Endothelial cell of hepatic sinusoid (primary cell): Measurements from ENCODE around the gene UBC.
"Not testable (repeated sequence)": the region's sequence is repeated elsewhere in the genome, so short reads cannot be mapped to it uniquely, and the experiment has no call there.

Experiments used
- in situ Hi-C: cut with HindIII; loops from 2 replicates; pipeline ENCODE4 v1.10.0; 2017; ENCODE audit warnings: low sequenced_read_pairs

The UBC gene

DNA sequence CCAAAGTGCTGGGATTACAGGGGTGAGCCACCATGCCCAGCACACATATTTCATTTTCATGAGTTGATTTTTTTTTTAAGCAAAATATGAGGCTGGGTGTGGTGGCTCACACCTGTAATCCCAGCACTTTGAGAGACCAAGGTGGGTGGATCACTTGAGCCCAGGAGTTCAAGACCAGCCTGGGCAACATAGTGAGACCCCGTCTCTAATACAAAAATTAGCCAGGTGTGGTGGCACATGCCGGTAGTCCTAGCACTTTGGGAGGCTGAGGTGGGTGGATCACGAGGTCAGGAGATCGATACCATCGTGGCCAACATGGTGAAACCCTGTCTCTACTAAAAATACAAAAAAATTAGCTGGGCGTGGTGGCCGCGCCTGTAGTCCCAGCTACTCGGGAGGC is 17.1 kb upstream of the UBC start:
- in situ Hi-C loops = not testable (repeated sequence)

DNA sequence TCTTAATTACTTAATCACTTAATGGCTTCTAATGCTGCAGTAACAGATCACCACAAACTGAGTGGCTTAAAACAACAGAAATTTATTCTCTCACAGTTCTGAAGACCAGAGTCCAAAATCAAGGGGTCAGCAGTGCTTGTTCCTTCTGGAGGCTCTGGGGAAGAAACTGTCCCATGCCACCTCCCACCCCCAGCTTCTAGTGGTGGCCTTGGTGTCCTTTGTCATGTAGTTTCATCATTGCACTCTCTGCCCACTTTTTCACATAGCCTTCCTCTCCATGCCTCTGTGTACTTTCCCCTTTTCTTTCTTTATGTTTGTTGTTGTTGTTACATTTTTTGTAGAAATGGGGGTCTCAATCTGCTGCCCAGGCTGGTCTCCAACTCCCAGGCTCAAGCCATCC is 16.1 kb upstream of the UBC start:
- in situ Hi-C loops = no loop called here

DNA sequence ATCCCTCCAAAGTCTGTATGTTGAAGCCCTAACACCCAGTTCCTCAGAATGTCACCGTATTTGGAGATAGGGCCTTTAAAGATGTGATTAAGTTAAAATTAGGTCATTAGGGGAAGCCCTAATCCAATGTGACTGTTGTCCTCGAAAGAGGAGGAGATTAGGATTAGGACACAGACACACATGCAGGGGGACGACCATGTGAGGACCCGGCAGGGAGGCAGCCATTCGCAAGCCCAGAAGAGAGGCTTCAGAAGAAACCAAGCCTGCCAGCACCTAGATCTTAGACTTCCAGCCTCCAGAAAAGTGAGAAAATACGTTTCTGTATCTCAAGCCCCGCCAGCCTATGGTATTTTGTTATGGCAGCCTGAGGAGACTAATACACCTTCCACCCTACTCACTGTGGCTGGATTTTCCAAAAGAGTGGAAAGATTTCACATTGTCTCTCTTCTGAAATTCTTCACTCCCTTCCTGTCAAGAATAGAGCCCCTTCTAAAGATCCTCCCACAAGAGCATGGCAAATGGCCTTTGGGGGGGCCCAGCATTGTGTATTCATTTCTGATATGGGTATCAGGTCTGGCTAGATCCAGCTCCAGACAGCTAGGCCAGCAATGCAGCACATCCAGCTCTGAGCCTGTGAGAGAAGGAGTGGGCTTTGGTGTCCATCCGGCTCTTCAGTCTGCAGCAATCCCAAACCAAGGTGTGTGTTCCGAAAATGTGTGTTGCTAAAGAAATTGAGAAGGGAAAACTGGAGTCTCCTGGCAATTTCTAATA is 15.4 kb upstream of the UBC start:
- in situ Hi-C loops = no loop called here

DNA sequence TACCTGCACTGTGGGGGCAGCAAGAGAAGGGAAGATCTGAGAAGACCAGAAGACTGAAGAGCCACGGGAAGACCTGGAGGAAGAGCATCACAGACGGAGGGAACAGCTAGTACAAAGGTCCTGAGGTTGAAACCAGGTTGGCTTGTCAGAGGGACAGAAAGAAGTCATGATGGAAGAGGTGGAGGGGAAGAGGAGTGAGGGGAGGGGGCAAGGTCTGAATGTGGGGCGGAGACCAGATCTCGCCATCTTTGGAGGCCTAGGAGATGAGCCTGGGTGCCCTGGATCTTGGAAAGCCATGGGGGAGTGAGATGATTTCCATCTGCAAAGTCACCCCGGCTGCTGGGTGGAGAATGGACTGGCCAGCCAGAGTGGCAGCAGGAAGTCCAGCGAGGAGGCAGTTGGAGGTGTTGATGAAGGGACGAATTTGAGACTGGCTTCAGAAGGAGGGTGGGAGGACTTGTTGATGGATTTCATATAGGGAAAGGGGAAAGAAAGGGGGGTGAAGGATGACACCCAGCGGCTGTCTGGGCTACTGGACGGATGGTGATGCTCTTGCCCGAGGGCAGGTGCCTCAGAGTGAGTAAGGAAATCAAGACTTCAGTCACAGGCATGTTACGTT is 14.6 kb upstream of the UBC start:
- in situ Hi-C loops = no loop called here

DNA sequence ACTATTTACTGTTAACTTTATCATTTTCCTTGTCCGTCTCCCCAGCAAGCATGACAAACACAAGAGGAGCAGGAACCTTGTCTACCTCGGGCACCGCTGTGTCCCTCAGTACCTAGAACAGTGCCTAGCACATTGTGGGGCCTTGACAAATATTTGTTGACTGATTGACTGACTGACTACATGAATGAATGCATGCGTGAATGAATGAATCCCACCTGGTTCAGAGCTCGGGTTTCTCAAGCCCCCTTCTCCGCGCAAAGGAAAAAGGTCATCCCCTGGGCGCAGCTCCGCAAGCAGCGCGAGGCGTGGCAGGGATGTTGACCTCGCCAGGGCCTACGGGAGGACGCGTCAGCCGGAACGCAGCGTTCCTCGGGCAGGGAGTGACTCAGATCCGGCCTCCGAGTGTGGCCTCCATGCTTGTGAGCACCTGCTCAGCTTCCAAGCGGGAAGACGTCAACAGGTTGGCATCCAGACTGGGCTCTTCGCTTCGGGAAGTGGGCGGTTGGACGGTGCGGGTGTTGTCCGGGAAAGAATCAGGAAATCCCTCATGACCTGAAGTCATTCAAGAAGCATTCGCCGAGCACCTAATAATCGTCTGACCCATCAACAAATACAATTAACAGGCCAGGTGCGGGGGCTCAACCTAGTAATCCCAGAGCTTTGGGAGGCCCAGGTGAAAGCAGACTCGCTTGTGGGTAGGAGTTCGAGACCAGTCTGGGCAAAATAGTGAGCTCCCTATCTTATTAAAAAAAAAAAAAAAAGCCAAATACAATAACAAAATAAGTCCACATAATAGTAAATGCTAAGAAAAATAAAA is 13.9 kb upstream of the UBC start:
- in situ Hi-C loops = no loop called here

DNA sequence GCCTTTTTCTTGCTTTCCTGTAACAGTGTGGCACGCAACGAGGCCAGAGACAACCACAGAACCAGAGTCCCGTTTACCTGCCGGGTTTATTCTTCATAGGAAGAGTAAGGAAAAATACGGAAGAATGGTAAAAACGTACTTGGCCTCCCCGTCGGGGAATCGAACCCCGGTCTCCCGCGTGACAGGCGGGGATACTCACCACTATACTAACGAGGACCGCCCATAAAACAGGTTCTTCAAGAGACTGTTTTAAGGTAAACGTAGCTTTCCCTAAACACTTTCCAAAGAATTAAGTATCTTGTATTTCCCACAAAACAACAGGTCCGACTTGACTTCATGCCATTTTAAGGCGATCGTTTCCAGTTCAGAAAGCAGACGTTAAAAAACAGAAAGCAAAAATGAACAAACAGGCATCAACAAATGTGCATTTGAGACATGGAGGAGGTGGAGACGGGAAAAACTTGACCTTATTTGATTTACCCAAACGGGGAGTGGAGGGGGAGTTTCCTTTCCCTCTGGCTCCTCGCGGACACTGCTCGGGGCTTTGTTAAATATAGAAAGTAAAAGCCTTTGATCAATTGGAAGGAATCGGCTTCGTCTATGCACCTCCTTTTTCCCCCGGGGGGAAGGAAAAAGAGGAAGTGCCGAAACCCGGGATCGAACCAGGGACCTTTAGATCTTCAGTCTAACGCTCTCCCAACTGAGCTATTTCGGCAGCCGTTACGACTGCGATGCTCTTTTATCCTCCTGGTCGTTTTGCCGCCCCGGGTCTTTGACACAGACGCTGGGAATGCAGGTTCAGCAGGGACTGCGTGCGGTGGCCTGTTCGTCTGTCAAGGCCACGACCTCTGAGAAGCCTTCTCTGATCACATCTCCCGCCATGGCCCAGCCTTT is 13.0 kb upstream of the UBC start:
- in situ Hi-C loops = no loop called here

DNA sequence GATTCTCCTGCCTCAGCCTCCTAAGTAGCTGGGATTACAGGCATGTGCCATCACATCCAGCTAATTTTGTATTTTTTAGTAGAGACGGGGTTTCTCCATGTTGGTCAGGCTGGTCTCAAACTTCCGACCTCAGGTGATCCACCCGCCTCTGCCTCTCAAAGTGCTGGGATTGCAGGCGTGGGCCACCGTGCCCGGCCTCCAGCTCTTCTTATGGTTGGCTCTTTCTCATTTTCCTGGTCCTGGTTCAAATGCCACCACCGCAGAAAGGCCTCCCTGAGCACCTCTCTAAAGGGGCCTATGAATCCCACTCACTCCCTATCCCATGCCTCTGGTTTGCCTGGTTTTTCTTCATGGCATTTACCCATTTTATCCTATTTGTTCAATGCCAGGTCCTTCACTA is 11.3 kb upstream of the UBC start:
- in situ Hi-C loops = not testable (repeated sequence)

DNA sequence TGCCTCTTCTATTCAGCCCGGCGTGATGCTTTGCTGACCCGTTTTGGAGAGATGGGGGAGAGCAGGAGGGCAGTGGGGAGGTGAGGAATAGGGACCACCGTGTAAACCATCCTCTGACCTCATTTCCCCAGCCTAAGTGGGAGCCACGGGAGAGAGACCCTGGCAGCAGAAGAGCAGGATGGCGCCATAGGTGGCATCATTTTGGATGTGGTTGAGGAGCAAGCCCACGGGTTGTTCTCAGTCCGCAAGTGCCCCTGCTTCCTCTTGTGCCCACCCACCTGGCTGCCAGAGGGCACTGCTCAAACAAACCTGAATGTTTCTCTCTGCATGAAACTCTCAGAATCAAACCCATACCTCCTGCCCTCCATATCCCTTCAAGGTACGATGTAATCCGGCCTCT is 10.7 kb upstream of the UBC start:
- in situ Hi-C loops = no loop called here

DNA sequence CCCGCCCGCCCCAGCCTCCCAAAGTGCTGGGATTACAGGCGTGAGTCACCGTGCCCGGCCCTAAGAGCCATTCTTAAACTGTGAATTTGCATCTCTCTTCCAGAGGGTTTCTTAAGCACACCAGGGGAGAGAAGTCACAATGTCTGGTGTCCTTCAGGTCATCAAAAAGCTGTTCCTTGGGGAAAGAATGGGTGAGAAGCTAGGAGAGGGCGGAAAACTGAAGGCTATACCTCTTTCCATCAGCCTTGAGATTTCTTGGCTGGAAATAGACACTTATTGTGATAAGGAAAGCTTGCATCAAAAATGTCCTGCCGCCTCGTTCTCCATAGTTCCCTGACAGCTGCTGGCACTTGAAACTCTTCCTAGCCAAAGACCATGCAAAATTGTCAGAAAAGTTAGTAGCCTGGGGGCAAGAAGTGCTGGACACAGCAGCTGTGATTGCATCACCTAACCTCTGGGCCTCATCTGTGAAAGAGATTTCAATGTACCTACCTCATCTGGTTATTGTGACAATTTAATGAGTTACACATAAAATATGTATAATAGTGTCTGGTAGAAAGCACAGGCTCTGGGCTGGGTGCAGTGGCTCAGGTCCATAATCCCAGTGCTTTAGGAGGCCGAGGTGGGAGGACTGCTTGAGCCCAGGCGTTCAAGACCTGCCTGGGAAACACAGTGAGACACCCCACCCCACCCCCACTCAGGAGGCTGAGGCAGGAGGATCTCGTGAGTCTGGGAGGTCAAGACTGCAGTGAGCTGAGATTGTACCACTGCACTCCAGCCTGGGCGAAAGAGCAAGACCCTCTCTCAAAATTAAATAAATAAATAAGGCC is 9.7 kb upstream of the UBC start:
- in situ Hi-C loops = no loop called here

DNA sequence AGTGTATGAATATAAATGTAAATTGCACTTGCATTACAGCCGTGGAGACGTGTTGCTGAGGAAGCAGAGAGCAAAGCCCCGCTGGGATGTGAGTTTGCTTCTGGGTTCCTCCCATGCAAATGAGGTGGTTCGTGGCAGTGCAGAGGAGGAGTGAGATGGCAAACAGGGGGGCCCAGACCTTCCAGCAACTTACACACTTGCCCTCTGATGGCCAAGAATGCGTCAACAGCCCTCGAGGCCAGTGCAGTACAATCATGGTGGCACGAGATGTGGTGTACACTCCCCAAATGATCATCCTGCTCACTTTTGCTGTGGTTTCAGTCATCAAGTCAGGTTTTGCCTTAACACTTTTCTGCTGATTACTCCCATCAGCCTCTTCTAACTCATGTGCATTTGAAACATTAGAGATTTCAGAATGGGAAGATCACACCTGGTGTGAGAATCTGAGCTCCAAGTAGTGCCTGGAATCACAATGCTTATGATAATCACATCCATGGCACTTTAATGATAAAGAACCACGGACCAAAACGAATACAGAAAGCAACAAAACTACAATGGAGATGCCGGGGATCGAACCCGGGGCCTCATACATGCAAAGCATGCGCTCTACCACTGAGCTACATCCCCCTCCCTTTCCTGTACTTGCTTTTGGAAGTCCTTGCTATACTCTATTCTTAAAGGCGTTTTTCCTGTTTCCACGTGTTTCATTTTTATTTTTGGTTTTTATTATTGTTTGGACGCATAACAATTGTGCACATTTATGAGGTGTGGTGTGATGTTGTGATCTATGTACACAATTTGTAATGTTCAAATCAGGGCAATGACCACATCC is 7.0 kb upstream of the UBC start:
- in situ Hi-C loops = no loop called here

DNA sequence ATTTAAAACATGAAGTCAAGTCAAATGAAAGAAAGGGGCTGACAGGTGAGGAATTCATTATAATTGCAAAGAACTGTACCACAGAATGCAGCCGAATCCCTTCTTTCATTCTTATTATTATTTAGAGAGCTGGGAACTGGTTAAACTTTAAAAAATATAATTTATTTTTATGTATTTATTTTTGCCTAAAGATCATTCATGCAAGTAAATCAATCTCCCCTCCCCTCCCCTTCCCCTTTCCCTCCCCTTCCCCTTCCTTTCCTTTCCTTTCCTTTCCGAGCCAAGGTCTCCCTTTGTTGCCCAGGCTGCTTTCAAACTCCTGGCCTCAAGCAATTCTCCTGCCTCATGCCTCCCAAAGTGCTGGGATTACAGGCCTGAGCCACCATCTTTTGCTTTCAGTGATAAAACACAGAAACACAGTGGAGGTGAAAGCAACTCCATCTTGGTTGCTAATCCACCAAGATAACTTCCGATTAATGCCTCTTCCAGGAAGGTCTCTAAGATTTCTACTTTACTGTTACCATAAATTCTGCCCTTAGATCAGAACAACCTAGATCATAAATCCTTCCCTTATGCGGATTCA is 6.0 kb upstream of the UBC start:
- in situ Hi-C loops = no loop called here

DNA sequence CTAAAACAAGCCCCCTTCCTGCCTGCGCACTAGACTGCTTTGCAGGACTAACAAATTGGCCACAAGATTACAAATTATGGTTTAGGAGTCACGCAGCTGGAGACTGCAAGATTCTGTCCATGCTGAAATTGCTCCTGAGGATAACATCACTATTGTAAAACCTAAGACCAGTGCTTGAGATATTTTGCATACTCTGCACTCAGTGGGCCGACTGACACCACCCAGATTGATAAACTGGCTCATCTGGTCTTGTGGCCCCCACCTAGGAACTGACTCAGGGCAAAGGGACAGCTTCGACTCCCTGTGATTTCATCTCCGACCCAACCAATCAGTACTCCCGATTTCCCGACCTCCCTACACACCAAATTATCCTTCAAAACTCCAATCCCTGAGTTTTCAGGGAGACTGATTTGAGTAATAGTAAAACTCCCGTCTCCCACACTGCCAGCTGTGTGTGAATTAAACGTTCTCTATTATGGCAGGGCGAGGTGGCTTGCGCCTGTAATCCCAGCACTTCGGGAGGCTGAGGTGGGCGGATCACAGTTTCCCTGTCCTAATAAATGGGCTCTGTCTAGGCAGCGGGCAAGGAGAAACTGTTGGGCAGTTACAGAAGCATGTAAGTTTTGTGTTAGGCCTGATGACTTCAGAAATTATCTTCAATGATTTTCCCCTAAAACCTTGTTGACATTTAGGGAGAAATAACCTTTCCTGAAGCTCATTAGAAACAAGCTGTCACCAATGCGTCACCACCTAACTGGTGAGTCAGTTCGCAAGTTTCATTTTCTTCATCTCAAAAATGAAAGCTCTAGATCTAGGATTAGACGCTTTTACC is 5.3 kb upstream of the UBC start:
- in situ Hi-C loops = no loop called here

DNA sequence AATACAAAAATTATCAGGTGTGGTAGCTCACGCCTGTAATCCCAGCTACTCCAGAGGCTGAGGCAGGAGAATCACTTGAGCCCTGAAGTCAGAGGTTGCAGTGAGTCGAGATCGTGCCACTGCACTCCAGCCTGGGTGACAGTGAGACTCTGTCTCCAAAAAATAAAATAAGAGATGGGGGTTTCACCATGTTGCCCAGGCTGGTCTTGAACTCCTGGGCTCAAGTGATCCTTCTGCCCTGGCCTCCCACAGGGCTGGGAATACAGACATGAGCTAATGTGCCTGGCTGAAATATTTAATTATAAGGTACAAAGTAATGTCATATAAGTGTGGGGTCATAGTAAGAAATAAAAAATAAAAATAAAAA is 4.2 kb upstream of the UBC start:
- in situ Hi-C loops = not testable (repeated sequence)

DNA sequence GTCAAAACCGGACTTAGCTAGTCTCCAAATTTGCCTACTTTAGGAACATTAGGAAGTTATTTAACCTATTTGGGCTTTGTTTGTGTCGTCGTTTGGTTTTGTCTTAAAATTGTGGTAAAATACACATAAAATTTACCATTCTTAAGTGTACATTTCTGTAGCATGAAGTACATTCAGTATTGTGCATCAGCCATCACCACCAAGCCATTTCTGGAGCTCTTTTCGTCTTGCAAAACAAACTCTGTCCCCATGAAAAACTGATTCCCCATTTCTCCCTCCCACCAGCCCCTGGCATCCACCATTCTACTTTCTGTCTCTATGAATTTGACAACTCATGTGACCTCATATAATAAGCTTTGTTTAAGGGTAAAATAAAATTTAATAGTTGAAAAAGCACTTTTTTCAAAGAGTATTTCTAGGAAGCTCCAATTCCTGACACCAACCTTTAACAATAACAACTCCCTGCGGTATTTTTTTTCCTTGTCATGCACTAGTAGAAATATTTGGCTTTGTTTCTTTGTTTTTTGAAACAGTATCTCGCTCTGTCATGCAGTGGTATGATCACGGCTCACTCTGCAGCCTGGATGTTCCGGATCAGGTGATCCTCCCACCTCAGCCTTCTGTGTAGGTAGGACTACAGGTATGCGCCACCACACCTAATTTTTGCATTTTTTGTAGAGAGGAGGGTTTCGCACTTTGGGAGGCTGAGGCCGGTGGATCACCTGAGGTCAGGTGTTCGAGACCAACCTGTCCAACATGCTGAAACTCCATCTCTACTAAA is 3.6 kb upstream of the UBC start:
- in situ Hi-C loops = no loop called here

DNA sequence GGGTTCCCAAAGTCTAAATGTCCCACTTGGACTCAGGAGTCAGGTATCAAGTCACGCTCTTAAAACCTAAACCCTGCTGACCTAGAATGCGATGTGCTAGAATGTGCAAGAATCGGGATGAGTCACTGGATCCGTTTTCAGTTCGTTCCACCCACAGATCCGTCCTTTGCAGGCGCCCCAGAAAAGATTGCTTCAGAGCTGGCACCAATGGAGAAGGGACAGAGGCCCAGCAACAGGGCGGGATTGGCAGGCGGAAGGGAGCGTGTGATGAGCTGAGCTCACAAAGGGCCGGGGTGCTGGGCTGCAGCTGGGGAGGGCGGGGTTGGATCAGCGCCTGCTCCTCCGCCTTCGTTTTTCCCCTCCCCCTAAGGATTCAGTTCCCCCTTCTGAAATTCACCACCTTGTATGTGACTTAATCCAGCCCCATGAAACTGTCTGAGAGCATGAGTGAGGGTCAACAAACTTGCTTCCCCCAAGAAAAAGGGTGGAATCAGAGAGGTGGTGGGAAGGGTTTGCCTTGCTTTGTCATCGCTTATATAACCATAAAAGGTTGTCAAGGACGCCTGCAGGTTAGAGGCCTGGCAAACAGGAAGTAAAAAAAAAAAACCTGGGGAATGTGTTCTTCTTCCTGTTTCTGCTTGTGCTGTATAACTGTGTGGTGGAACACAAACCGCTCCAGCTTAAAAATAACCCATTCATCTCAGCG is 2.8 kb upstream of the UBC start:
- in situ Hi-C loops = no loop called here

DNA sequence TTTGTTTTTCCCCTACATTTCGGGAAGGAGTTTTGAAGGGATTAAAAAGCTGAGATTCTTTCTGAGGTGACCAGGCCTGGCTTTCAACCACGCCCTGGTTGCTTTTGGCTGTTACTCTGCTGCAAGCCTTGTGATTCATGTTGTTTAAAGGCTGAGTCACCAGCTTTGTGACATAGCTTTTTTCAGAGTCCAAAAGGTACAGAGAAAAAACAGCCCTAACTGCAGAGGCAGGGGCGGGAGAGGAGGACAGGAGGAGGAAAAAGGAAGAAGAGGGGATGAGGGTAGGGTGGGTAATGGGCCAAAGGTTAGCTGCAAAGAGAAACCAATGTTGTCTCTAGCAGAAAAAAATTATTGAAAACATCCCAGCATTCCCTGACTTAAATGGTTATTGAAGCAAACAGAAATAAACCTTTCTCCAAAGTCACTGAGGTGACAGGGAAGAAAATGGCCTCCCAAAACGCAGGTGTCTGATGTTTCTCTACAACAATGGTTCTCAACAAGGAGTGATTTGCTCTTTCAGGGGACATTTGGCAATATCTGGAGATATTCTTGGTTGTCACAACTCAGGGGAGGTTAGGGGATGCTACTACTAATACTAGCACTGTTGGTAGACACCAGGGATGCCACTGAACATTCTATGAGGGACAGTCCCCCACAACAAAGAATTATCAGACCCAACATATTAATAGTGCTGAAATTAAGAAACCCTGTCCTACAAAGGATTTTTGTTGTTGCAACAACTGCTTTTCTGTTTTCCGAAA is 2.1 kb upstream of the UBC start:
- in situ Hi-C loops = no loop called here
